ENCODE measurements around the gene HERC2. TPM values are rescaled to one million over a fixed set of nuclear protein-coding genes. Genes with fewer than 3 reads are reported as not detected.
A peak's percentile ranks its signal among the peaks of the same experiment; 100 is the strongest.

The HERC2 gene
- total and polyA plus RNA-seq, 2 of the 4 experiments (the other 2 are of a cell fraction): 20.8 to 28.9 TPM

DNA sequence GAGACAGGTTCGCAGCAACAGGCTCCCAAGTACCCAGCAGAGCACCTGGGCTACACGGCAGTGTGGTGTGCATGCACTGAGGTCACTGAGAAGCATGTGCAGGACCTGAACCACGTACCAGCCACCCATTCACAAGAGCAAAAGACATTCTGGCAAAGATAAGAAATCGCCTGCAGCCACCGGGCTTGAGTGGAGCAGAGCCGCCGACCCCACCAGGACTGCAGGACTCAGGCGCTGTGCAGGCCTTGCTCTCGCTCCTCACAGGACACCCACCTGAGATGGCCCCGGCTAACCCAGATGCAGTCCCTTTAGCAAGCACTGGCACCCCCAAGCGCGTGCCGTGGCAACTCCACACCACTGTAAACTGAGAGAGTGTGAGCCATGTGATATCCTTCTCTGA, 190.6 kb downstream of the HERC2 start:
- no peak overlapping the region for H4K8ac ChIP-seq (ENCODE audit: low read depth in 2 of 2, low read length in 2 of 2)
- 100% methylated on average over 4 of the region's 13 CpGs; no CpG with 5 or more reads in 1 of the 2 experiments for WGBS, 2 experiments (ENCODE audit: extremely low coverage in 2 of 2, insufficient read length in 1 of 2)
- H3K27me3 ChIP-seq (ENCODE audit: control insufficient read depth, insufficient read depth, low read length): no peaks in the 10 kb centered on the region
- no peak overlapping the region for H2BK5ac ChIP-seq (ENCODE audit: low read depth, low read length, poor library complexity, severe bottlenecking)
- no peak overlapping the region for H4K91ac ChIP-seq (ENCODE audit: insufficient read depth, low read depth, low read length)
- H2AFZ ChIP-seq (replicated peaks; ENCODE audit: low read length, poor library complexity): no peak overlapping the region
- peaks cover 5% of the 10 kb centered on the region; the same call in 1 of the 2 replicates for H3K9me1 ChIP-seq (ENCODE audit: insufficient read depth, low read length)
- H3K36me3 ChIP-seq (ENCODE audit: control insufficient read depth, insufficient read depth, low read length): peaks cover 37% of the 10 kb centered on the region
- ATAC-seq (ENCODE audit: low read depth) (no peak), DNase-seq (no peak)
- in situ Hi-C loops (cut with MboI; ENCODE audit: low sequenced_read_pairs): no loop called here
- no peak overlapping the region for H3K18ac ChIP-seq (ENCODE audit: low read depth, low read length)
- H2BK120ac ChIP-seq (ENCODE audit: low read depth, low read length): no peak overlapping the region
- no peak overlapping the region for H3K23ac ChIP-seq (ENCODE audit: low read depth, low read length)
- H3K4me2 ChIP-seq (ENCODE audit: low read depth, low read length): no peak overlapping the region
- no peak overlapping the region for H3K4me3 ChIP-seq (ENCODE audit: insufficient read depth, low read depth, low read length)
- H2AK5ac ChIP-seq (ENCODE audit: low read depth, low read length): no peak overlapping the region
- intact Hi-C loops (cut with micrococcal nuclease): no loop called here
- TF ChIP-seq BHLHE40 (IDR thresholded peaks at IDR 0.05; ENCODE audit: low read depth, low read length): no peak
- no peak for TF ChIP-seq CEBPB (IDR thresholded peaks at IDR 0.05; ENCODE audit: low read depth, low read length)
- TF ChIP-seq SMC3 (IDR thresholded peaks at IDR 0.05; ENCODE audit: low read depth, low read length): no peak
- no peak for TF ChIP-seq RAD21 (IDR thresholded peaks at IDR 0.05; ENCODE audit: low read length)
- TF ChIP-seq ELK1 (IDR thresholded peaks at IDR 0.05; ENCODE audit: borderline replicate concordance, low read depth, low read length): no peak
- TF ChIP-seq FOS (IDR thresholded peaks at IDR 0.05; ENCODE audit: low read depth, low read length): no peak
- TF ChIP-seq RFX5 (IDR thresholded peaks at IDR 0.05; ENCODE audit: low read depth, low read length): no peak
- no peak for TF ChIP-seq RCOR1 (IDR thresholded peaks at IDR 0.05; ENCODE audit: insufficient replicate concordance, low read length)
- no peak for TF ChIP-seq CHD1 (IDR thresholded peaks at IDR 0.05; ENCODE audit: low read depth, low read length)
- no peak for TF ChIP-seq MXI1 (IDR thresholded peaks at IDR 0.05; ENCODE audit: borderline replicate concordance, low read depth, low read length)
- TF ChIP-seq MAZ (IDR thresholded peaks at IDR 0.05; ENCODE audit: borderline replicate concordance, low read depth, low read length): no peak
- TF ChIP-seq CTCF (conservative IDR thresholded peaks at IDR 0.05; ENCODE audit: low read depth, low read length): no peak
- no peak for TF ChIP-seq MAFK (IDR thresholded peaks at IDR 0.05; ENCODE audit: low read depth, low read length)
- TF ChIP-seq, protein P1, sequence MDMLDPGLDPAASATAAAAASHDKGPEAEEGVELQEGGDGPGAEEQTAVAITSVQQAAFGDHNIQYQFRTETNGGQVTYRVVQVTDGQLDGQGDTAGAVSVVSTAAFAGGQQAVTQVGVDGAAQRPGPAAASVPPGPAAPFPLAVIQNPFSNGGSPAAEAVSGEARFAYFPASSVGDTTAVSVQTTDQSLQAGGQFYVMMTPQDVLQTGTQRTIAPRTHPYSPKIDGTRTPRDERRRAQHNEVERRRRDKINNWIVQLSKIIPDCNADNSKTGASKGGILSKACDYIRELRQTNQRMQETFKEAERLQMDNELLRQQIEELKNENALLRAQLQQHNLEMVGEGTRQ (IDR thresholded peaks at IDR 0.05; ENCODE audit: low read depth, low read length): no peak
- no peak for TF ChIP-seq POLR2A (IDR thresholded peaks at IDR 0.05; ENCODE audit: low read depth, low read length)
- TF ChIP-seq NFE2L2 (IDR thresholded peaks at IDR 0.05; ENCODE audit: low read depth, low read length): no peak
- no peaks in the 10 kb centered on the region for H3K9me3 ChIP-seq (ENCODE audit: control insufficient read depth, insufficient read depth, low read length)
- H4K5ac ChIP-seq (ENCODE audit: low read depth, low read length): no peak overlapping the region
- ChIA-PET POLR2A (ENCODE audit: unreplicated experiment) (no interaction called here), CTCF (no interaction called here)
- dilution Hi-C loops (cut with HindIII; ENCODE audit: low sequenced_read_pairs, unreplicated experiment): no loop called here
- H3K4ac ChIP-seq (ENCODE audit: low read depth, low read length): no peak overlapping the region
- no peak overlapping the region for H3K14ac ChIP-seq (replicated peaks; ENCODE audit: low read depth, low read length)
- no peak overlapping the region for H2BK20ac ChIP-seq (ENCODE audit: low read depth, low read length)
- BruUV-seq (replicated peaks): no TSS peak
- H3K9ac ChIP-seq (ENCODE audit: low read depth, low read length): no peak overlapping the region
- H3K4me1 ChIP-seq (ENCODE audit: control insufficient read depth, insufficient read depth, low read length): peaks cover 9% of the 10 kb centered on the region
- H2BK15ac ChIP-seq (ENCODE audit: low read depth, low read length): no peak overlapping the region
- H3K79me1 ChIP-seq (ENCODE audit: low read depth in 1 of 2, low read length in 2 of 2): 0 out of 4 replicates have a peak, but pooled peaks cover 0 to 3% of the 10 kb centered on the region in 2 experiments
- H2AK9ac ChIP-seq (replicated peaks; ENCODE audit: low read depth, low read length, poor library complexity): peak overlapping the region; percentile 51
- no peaks in the 10 kb centered on the region; the same call in 1 of the 2 replicates for H4K20me1 ChIP-seq (ENCODE audit: insufficient read depth, low read length)
- H3K56ac ChIP-seq (ENCODE audit: extremely low read depth, insufficient read depth, low read length): no peak overlapping the region
- no peak overlapping the region for H3K27ac ChIP-seq (ENCODE audit: insufficient read depth, low read length)
